SU-DHL-6 (cell line): ENCODE data around the gene PLD5.

Experiments used
- H2AFZ ChIP-seq: fragments of 200-600 bp; sonication (generic); 2 replicates; pipeline ENCODE4 v1.6.1; 2014; ENCODE audit warnings: low read depth, mild to moderate bottlenecking, moderate library complexity, mixed read lengths, antibody characterized with exemption, low read length; ENCODE audit not compliant: severe bottlenecking
- H3F3A ChIP-seq: fragments of 200-600 bp; shearing (Covaris generic); 2 replicates; pipeline ENCODE4 v1.6.0; 2016; ENCODE audit warnings: antibody characterized with exemption, mild to moderate bottlenecking; ENCODE audit not compliant: insufficient read depth
- H3K27ac ChIP-seq: fragments of 200-600 bp; sonication (generic); 2 replicates; pipeline ENCODE4 v1.5.1; 2016; ENCODE audit warnings: low read depth, mild to moderate bottlenecking, low read length, moderate library complexity, mixed read lengths
- H3K27me3 ChIP-seq: fragments of 200-600 bp; sonication (generic), shearing (Covaris generic); 2 replicates; pipeline ENCODE4 v1.6.0; 2014; ENCODE audit warnings: mild to moderate bottlenecking, low read length
- H3K36me3 ChIP-seq: fragments of 200-600 bp; sonication (generic); 2 replicates; pipeline ENCODE4 v1.6.1; 2014; ENCODE audit warnings: mild to moderate bottlenecking, low read length, mixed read lengths
- H3K4me2 ChIP-seq: fragments of 300-600, 200-600 bp; shearing (Covaris generic), sonication (generic); 2 replicates; pipeline ENCODE4 v1.6.0; 2014; ENCODE audit warnings: low read length, low read depth, mild to moderate bottlenecking; ENCODE audit not compliant: poor library complexity, severe bottlenecking
- H3K4me3 ChIP-seq: fragments of 200-600 bp; sonication (generic); 2 replicates; pipeline ENCODE4 v1.5.1; 2014; ENCODE audit warnings: antibody characterized with exemption, low read length, mild to moderate bottlenecking, mixed read lengths; ENCODE audit not compliant: insufficient read depth, poor library complexity, severe bottlenecking
- H3K79me2 ChIP-seq: fragments of 200-600 bp; sonication (generic); 2 replicates; pipeline ENCODE4 v1.6.1; 2014; ENCODE audit warnings: mild to moderate bottlenecking, low read length, moderate library complexity; ENCODE audit not compliant: insufficient read depth
- H3K9ac ChIP-seq: fragments of 200-600 bp; sonication (generic); 2 replicates; pipeline ENCODE4 v1.7.0; 2014; ENCODE audit warnings: mild to moderate bottlenecking, low read length
- H3K9me2 ChIP-seq: fragments of 200-600 bp; sonication (generic); replicated peaks from 2 replicates; pipeline ENCODE4 v1.6.1; 2014; ENCODE audit warnings: low read length; ENCODE audit not compliant: insufficient read depth
- H3K9me3 ChIP-seq: fragments of 200-600 bp; sonication (generic); 2 replicates; pipeline ENCODE4 v1.6.1; 2014; ENCODE audit warnings: low read length, mixed read lengths; ENCODE audit not compliant: insufficient read depth
- H4K20me1 ChIP-seq: fragments of 200-600 bp; sonication (generic); 2 replicates; pipeline ENCODE4 v1.6.1; 2014; ENCODE audit warnings: low read depth, mild to moderate bottlenecking, antibody characterized with exemption, low read length, moderate library complexity, mixed read lengths
- CTCF ChIP-seq: fragments of 200-600 bp; sonication (generic); IDR thresholded peaks from one replicate; pipeline ENCODE4 v1.5.1; 2017; ENCODE audit warnings: antibody characterized with exemption, mild to moderate bottlenecking, low read length, moderate library complexity; ENCODE audit not compliant: insufficient read depth, poor library complexity, severe bottlenecking
- EZH2phosphoT487 ChIP-seq: fragments of 200-600 bp; sonication (generic), shearing (Covaris generic); conservative IDR thresholded peaks from 2 replicates; pipeline ENCODE4 v1.6.1; 2018; ENCODE audit warnings: mild to moderate bottlenecking, antibody characterized with exemption, low read length, moderate library complexity, mixed read lengths

Gene PLD5

GRCh38 chr1:242083742-242084141 lies 440.8 kb downstream of the PLD5 start:
- Histone ChIP-seq H2AFZ (no peak overlapping the region), H3K9me2 (no peaks in the 10 kb centered on the region), H3K27me3 (no peaks in the 10 kb centered on the region; the same call in 1 of the 2 replicates), H3K36me3 (no peaks in the 10 kb centered on the region), H3K4me2 (no peak overlapping the region), H3F3A (no peaks in the 10 kb centered on the region), H4K20me1 (no peaks in the 10 kb centered on the region), H3K27ac (no peak overlapping the region), H3K9me3 (no peaks in the 10 kb centered on the region), H3K4me3 (no peak overlapping the region), H3K79me2 (no peaks in the 10 kb centered on the region), H3K9ac (no peak overlapping the region)
- TF ChIP-seq CTCF (no peak), EZH2phosphoT487 (no peak)

- no peaks in the 10 kb centered on the region for H3K36me3 ChIP-seq
- H3K27ac ChIP-seq: no peak overlapping the region
- H3K9me2 ChIP-seq: no peaks in the 10 kb centered on the region
- H3K9me3 ChIP-seq: no peaks in the 10 kb centered on the region
- no peak overlapping the region for H3K4me3 ChIP-seq
- H3K27me3 ChIP-seq: no peaks in the 10 kb centered on the region; the same call in 1 of the 2 replicates
- no peak for TF ChIP-seq EZH2phosphoT487
- TF ChIP-seq CTCF: no peak
- H2AFZ ChIP-seq: no peak overlapping the region
- no peak overlapping the region for H3K9ac ChIP-seq
- no peaks in the 10 kb centered on the region for H4K20me1 ChIP-seq
- H3K4me2 ChIP-seq: no peak overlapping the region
- H3F3A ChIP-seq: no peaks in the 10 kb centered on the region
- H3K79me2 ChIP-seq: no peaks in the 10 kb centered on the region
Measured at GRCh38 chr1:242081446-242081845, 443.1 kb downstream of the PLD5 start.

GRCh38 chr1:242065813-242066212 lies 458.7 kb downstream of the PLD5 start:
- H4K20me1 ChIP-seq: no peaks in the 10 kb centered on the region
- H3K27ac ChIP-seq: no peak overlapping the region
- H3K9me3 ChIP-seq: no peaks in the 10 kb centered on the region
- no peak overlapping the region for H3K9ac ChIP-seq
- no peaks in the 10 kb centered on the region for H3K9me2 ChIP-seq
- TF ChIP-seq EZH2phosphoT487 (no peak), CTCF (no peak)
- no peak overlapping the region for H2AFZ ChIP-seq
- no peaks in the 10 kb centered on the region for H3K79me2 ChIP-seq
- H3K4me2 ChIP-seq: no peak overlapping the region
- no peaks in the 10 kb centered on the region for H3F3A ChIP-seq
- no peak overlapping the region for H3K4me3 ChIP-seq
- H3K27me3 ChIP-seq: no peaks in the 10 kb centered on the region
- H3K36me3 ChIP-seq: no peaks in the 10 kb centered on the region
